ENCODE results near the gene OBI1. TPM values are rescaled to one million over a fixed set of nuclear protein-coding genes. Genes with fewer than 3 reads are reported as not detected.

OBI1 gene
- total RNA-seq, 1 donor from 2014 or later = 11.8 TPM

DNA sequence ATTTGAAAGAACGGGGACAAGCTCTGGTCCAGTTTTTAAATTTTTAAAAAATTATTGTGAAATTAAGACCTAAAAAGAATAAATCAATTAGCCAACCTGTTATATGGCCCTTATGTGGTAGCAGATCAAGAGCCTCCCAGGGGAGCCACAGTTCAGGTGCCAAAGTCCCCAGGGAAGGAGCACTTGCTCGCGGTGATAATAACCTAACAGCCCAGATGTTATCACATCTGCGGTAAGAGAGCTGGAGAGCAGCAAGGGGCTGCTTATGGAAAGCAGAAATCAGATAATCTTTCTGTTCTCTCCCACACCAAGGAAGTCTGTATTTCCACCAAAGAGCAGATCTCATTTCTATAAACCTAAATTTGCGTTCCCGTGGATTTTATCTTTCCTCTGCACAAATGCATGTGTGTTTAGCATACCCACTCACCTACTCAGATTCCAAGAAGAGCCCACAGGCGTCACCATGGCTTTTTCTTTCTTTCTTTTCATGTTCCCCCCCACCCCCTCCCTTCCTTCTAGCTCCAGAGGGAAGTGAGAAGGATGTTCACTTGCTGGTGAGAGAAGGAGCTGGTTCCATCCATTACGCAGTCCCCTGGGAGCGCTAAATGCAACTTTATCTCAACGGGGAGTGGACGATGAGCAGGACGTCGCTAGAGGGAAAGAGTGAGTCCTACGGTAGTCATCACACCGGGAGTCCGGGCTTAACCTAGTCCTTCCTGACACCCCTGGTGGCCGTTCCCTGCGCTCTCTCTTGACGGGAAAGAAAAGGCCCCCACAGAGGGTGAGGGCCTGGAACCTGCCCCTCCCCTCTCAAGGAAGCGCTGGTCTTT is 54.0 kb downstream of the OBI1 start:
- no peak for DNase-seq (ENCODE audit: extremely low read depth, low read depth, low spot score)

GRCh38 chr13:78603240-78603957 is 55.6 kb downstream of the OBI1 start, which contains the start of gene POU4F1:
Gene POU4F1, minus strand, starts transcription at chr13:78603552. Its CDS starts 226 bp downstream, at chr13:78603326.
- no peak for DNase-seq (ENCODE audit: extremely low read depth, low read depth, low spot score)

DNA sequence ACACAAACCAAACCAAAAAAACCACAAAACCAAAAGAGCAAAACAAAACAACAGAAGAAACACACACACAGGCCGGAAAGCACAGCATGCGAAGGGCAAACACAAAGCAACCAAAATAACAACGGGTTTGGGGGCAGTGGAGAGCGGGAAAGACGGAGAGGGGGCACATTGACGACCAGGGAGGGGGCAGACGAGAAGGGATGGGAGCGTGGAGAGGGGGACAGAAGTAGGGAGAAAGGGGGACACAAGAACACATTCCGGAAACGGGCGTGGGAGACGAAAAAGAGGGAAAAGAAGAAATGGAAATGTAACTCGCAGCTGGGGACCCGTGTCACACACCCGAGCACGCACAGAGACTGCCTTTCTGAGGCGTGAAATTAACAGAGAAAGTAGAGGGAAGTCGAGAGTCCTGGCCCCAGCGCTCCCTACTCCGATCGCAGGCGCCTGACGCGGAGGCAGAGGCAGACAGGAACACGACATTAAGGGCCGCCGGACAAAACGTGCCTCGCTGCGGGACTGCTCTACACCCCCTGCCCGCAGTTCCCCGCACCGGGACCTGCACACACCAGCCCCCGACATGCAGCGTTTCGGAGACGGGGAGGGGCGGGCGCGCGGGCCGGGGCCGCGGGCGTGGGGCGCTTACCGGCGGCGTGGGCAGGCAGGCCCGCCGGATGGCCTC is 56.3 kb downstream of the OBI1 start:
- DNase-seq (ENCODE audit: extremely low read depth, low read depth, low spot score) = no peak

DNA sequence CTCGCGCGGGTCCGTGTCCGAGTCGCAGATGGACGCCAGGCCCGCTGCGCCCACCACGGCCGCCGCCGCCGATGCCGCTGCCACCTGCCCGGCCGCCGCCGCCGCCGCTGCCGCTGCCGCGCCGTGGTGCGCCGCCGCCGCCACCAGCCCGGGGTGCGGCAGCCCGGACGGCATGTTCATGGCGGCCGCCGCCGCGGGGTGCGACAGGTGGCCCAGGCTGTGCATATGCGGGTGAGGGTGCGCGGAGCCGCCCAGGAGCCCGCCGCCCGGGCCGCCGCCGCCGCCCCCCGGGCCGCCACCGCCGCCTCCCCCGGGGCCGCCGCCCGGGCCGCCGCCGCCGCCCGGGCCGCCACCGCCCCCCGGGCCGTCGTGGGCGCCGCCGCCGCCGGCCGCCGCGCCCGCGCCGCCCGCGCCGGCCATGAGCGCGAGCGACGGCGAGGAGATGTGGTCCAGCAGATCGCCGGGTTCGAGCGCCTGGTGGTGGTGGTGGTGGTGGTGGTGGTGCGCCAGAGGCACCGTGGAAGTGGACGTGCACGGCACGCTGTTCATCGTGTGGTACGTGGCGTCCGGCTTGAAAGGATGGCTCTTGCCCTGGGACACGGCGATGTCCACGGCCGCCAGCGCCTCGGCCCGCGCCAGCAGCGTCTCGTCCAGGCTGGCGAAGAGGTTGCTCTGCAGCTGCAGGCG is 56.9 kb downstream of the OBI1 start:
- DNase-seq (ENCODE audit: extremely low read depth, low read depth, low spot score) = no peak

GRCh38 chr13:78601124-78601873 is 57.7 kb downstream of the OBI1 start:
- DNase-seq (ENCODE audit: extremely low read depth, low read depth, low spot score) = no peak

GRCh38 chr13:78600280-78600883 is 58.6 kb downstream of the OBI1 start:
- DNase-seq (ENCODE audit: extremely low read depth, low read depth, low spot score) = no peak

DNA sequence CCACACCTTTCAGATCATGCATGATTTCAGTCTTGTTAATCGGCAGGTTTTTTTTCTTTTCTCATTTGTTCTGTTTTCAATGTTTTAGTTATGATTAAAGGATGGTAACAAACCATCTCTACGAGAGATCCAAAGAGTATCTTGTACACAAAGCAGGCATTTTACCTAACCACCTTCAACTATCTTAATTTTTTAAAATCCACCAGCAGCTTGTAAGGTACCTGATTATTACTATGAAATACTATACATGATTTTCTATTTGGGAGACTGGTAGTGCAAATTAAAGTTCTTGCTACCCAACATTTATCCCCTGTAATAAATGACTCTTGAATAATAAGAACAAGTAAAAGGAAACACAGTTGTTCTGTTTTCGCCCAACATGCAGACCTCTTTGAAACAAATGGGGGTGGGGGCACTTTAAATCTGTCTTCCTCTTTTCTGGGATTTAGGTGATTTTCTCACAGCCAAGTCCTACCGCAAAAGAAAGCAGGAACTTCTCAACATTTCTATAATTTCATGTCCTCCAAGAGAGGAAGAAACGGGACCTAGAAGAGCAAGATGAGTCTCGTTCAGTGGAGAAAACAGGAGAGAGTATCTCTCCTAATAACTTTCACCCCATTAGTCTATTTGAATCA is 59.2 kb downstream of the OBI1 start:
- DNase-seq (ENCODE audit: extremely low read depth, low read depth, low spot score) = no peak

- DNase-seq (ENCODE audit: extremely low read depth, low read depth, low spot score) = no peak
Measured at GRCh38 chr13:78598966-78599644, 59.9 kb downstream of the OBI1 start.

DNA sequence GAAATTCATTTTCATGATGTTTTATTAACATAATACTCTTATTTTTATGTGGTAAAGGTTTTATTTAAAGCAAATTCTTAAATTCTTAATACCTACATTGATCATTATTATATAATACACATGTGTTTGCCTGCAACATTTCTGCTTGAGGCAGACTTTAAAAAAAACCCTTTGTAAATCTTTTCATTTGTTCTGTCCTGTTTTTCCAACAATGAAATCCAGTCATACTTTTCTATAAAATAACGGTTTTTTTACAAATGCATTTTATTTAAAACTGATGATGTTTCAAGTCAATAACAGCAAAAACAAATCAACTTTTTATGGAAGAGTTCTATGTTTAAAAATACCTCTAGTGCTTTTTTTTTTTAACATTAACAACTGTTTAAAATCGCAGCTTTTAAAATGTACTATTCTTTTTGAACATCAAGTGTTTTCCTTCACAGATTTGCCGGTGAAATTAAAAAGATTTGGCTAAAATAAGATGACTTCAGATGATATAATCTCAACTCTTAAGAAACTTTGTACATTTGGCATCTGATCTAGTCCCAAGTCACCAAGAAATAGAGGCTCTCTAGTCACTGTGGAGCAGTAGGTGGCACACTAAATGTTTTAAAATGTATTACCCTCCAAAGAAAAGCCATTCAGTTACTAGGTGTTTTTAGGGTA is 60.7 kb downstream of the OBI1 start:
- no peak for DNase-seq (ENCODE audit: extremely low read depth, low read depth, low spot score)

GRCh38 chr13:78597602-78597932 is 61.4 kb downstream of the OBI1 start:
- no peak for DNase-seq (ENCODE audit: extremely low read depth, low read depth, low spot score)

DNA sequence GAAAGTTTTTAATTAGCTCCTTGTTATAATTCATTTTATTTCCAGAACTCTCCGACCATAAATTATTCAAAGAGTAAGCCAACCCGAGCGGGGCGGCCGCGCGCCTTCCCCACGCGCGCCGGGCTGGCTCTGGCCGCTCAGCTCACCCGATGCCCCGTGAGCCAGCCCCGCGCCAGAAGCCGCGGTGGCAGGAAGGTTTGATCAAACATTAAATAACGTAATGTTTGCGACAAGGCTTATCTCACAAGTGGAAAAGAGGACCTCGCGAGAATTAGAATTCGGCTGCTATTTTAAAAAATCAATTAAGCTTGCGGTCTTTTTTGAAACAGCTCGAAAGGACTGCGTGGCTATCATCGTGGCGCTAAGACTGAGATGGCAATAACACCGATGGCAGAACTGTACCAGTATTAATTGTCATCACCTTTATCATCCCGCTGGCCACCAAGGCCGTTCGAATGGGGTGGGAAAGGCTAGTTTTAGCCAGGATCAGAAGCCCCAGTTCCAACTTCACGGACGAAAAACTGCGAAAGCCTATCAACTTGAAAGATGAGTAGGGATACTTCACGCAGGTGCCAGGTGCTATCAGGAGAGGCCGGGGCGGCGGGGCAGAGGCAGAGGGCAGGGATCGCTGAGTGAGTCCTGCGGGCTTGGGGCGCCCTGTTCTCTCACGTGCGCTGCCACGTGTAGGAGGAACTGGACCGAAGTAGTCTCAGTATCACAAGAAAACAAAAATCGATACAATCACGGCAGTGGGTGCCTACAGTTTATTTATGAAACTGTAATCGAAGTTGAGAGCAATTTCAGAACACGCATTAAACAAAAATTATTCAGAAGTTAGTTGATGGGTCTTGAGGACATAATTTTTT is 62.0 kb downstream of the OBI1 start:
- no peak for DNase-seq (ENCODE audit: extremely low read depth, low read depth, low spot score)

DNA sequence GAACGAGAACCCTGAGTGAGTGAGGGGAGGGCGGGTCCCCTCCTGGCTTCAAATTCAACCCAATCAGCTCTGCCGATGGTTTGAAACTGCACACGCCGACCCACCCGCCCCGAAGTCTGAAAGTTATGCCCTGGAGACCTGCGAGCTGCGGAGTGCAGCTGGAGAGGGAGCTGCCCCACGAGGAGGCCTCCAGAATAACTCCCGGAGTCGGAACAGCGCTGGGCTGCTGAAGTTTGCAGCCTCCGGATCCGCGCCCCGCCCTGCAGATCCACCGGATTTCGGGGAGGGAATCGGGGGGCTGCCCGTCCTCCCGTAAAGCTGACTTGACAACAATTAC is 62.6 kb downstream of the OBI1 start:
- no peak for DNase-seq (ENCODE audit: extremely low read depth, low read depth, low spot score)

DNA sequence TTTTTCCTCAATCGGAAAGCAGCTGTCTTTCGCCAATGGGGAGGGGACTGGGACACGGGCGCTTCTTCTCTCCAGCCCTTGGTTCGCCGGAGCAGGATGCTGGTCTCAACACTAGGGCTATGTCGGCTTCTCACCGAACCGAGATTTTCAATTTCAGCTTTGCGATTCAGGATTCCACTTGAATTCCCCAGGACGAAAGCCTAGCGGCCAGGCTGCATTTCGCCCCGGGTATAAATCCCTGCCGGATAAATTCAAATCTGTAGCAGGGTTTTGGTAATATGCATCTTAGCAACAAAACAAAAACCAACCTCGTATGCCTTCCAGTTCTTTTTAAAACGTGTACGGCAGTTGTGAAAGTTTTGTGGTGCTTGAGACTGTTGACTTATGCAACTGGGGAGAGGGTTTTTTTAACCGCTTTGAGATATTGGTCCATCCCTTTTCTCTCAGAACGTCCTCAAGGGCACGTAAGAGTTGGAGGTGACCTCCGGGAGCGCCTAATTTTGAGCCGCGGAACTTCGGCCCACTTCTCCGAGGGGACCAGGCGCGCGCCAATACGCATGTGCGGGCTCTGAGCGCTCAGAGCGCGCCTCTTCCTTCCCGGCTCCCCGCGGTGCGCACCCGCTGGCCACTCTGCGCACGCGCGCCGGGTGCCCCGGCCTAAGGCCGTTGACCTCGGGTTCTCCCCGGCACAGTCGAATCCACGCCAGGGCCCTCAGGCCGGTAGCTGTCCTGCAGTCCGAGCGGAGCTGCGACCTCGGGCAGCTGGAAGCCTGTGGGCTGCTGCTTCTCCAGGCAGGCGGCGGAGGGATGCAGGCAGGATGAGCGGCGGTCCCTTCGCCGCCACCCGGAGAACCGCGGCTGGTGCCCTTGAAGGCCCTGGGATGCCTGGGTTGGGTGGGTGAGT is 63.2 kb downstream of the OBI1 start:
- DNase-seq (ENCODE audit: extremely low read depth, low read depth, low spot score) = no peak

DNA sequence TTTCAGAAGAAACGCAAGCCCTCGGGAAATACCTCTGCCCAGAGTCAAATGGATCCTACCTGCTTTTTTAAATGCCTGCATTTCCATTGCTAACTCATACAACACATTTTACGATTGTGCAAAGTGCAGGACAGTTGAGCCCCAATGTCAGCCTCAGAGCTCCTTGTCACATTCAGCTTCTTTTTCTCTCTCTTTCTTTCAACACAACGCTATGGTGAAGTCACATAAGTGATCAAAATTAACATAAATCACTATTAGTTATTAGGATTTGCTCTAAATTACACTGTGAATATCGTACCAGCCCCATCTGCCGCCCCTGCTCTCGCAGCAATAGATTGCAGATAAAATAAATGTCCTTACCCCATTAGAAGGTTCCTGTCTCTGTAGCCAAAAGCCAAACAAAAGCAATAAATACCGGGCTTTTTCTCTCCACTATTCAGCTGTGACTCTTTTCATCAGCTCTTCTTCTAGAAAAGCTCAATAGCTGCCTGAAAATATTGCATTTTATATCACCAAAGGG is 64.4 kb downstream of the OBI1 start:
- no peak for DNase-seq (ENCODE audit: extremely low read depth, low read depth, low spot score)

DNA sequence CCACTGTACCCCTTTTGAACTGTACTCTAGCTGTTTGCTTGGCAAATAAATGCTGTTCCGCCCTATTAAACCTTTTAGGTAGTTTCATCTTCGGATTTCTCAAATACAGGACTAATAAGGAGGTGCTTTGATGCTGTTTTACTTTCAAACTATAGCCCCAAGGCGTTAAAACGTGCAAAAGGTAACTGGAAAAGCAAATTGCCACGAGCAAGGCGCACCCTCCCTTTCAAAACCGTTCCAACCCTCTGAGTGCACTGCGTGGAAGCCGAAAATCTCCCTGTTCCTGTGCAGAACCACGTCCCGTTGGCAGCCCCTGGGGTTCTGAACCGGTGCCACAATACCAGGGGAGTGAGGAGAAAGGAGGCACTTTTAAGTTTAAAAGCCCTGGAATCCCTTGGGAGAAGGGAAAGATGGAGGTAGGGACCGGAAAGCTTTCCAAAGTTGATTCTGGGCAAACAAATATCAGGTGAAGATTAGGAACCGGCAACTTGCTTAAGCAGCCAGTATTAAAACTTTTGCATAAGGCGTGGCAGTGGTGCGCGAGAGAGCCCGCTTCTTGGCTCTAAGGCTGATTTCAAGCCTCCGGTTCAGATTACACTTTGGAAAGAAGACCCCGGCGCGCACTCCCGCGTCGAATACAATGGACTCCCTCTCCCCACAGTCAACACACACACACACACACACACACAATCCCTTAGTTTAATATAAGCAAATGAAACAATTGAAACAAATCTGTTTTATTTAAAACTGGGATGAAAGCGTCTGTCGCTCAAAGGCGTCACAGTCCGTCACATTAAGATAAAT is 65.1 kb downstream of the OBI1 start:
- no peak for DNase-seq (ENCODE audit: extremely low read depth, low read depth, low spot score)

All from glomerular endothelial cell (primary cell).